Measurements from ENCODE around the gene ARHGEF16.

ARHGEF16 gene

GRCh38 chr1:3518756-3519155 is 64.3 kb downstream of the ARHGEF16 start:
- Histone ChIP-seq H3K9me3 (ENCODE audit: severe bottlenecking) (no peaks in the 10 kb centered on the region), H3K36me3 (ENCODE audit: low read depth) (no peaks in the 10 kb centered on the region), H3K27ac (ENCODE audit: poor library complexity, severe bottlenecking) (no peak overlapping the region), H3K4me3 (ENCODE audit: severe bottlenecking) (no peak overlapping the region), H3K4me1 (ENCODE audit: insufficient read depth, poor library complexity, severe bottlenecking) (no peaks in the 10 kb centered on the region), H3K27me3 (ENCODE audit: insufficient read depth, poor library complexity, severe bottlenecking) (no peaks in the 10 kb centered on the region)
- TF ChIP-seq, protein P1, sequence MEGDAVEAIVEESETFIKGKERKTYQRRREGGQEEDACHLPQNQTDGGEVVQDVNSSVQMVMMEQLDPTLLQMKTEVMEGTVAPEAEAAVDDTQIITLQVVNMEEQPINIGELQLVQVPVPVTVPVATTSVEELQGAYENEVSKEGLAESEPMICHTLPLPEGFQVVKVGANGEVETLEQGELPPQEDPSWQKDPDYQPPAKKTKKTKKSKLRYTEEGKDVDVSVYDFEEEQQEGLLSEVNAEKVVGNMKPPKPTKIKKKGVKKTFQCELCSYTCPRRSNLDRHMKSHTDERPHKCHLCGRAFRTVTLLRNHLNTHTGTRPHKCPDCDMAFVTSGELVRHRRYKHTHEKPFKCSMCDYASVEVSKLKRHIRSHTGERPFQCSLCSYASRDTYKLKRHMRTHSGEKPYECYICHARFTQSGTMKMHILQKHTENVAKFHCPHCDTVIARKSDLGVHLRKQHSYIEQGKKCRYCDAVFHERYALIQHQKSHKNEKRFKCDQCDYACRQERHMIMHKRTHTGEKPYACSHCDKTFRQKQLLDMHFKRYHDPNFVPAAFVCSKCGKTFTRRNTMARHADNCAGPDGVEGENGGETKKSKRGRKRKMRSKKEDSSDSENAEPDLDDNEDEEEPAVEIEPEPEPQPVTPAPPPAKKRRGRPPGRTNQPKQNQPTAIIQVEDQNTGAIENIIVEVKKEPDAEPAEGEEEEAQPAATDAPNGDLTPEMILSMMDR (IDR thresholded peaks at IDR 0.05; ENCODE audit: poor library complexity, severe bottlenecking), result no peak
- DNase-seq (ENCODE audit: low spot score) (no peak), ATAC-seq (ENCODE audit: low read depth) (no peak)

GRCh38 chr1:3519301-3519885 is 64.9 kb downstream of the ARHGEF16 start:
- H3K4me1 ChIP-seq (ENCODE audit: insufficient read depth, poor library complexity, severe bottlenecking), result no peaks in the 10 kb centered on the region
- H3K4me3 ChIP-seq (ENCODE audit: severe bottlenecking), result no peak overlapping the region
- ATAC-seq (ENCODE audit: low read depth) (no peak), DNase-seq (ENCODE audit: low spot score) (no peak)
- no peak overlapping the region for H3K27ac ChIP-seq (ENCODE audit: poor library complexity, severe bottlenecking)
- no peaks in the 10 kb centered on the region for H3K9me3 ChIP-seq (ENCODE audit: severe bottlenecking)
- no peaks in the 10 kb centered on the region for H3K27me3 ChIP-seq (ENCODE audit: insufficient read depth, poor library complexity, severe bottlenecking)
- TF ChIP-seq, protein P1 (IDR thresholded peaks at IDR 0.05; ENCODE audit: poor library complexity, severe bottlenecking), result no peak
- no peaks in the 10 kb centered on the region for H3K36me3 ChIP-seq (ENCODE audit: low read depth)

DNA sequence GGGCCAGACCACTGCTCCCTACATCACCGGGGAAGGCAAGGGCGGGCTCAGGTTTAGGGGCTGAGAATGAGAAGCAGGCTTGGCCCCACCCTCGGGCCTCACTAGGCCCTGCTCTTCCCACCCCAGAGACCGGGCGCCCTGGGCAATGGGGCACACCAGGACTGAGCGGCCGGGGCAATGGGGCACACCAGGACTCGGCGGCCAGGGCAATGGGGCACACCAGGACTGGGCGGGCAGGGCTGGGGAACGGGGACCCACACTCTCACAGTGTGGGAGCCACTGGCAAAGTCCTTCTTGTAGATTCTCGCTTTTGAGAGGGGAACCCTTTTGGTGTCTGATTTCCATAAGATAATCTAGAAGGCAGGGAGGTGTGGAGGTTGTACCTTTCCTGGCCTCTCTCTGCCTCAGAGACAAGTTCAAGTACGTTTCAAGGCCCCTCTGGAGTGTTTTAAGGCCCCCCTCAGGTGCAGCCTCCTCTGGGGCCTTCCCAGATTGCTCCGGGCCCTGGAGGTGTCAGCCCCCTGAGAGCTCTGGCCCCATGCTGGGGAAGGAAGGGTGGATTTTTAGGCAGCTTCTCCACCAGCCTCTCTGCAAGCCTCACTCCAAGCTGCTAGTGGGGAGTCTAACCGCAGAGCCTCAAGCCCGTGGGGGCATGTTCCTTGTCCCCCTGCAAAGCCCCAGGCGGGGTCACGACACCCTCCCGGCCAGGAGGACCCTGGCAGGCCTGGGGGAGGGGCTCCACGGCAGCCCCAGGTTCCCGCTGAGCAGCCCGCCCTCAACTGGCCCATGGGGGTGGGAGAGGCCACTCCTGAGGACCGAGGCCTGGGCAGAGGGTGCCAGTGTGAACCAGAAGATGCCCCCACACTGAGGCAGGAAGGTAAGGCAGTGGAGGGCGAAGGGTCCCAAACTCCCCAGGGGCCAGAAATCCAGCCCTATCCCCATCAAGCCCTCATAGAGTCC is 66.2 kb downstream of the ARHGEF16 start:
- no peak for DNase-seq (ENCODE audit: low spot score)
- TF ChIP-seq, protein P1 (IDR thresholded peaks at IDR 0.05; ENCODE audit: poor library complexity, severe bottlenecking), result no peak
- Histone ChIP-seq H3K9me3 (ENCODE audit: severe bottlenecking) (no peaks in the 10 kb centered on the region), H3K27ac (ENCODE audit: poor library complexity, severe bottlenecking) (no peak overlapping the region), H3K27me3 (ENCODE audit: insufficient read depth, poor library complexity, severe bottlenecking) (no peaks in the 10 kb centered on the region), H3K4me1 (ENCODE audit: insufficient read depth, poor library complexity, severe bottlenecking) (no peaks in the 10 kb centered on the region), H3K36me3 (ENCODE audit: low read depth) (no peaks in the 10 kb centered on the region), H3K4me3 (ENCODE audit: severe bottlenecking) (no peak overlapping the region)
- ATAC-seq (ENCODE audit: low read depth), result no peak

- no peaks in the 10 kb centered on the region for H3K36me3 ChIP-seq (ENCODE audit: low read depth)
- DNase-seq (ENCODE audit: low spot score), result no peak
- no peaks in the 10 kb centered on the region for H3K9me3 ChIP-seq (ENCODE audit: severe bottlenecking)
- H3K27me3 ChIP-seq (ENCODE audit: insufficient read depth, poor library complexity, severe bottlenecking), result no peaks in the 10 kb centered on the region
- TF ChIP-seq, protein P1 (IDR thresholded peaks at IDR 0.05; ENCODE audit: poor library complexity, severe bottlenecking), result no peak
- no peak overlapping the region for H3K27ac ChIP-seq (ENCODE audit: poor library complexity, severe bottlenecking)
- no peak for ATAC-seq (ENCODE audit: low read depth)
- H3K4me3 ChIP-seq (ENCODE audit: severe bottlenecking), result no peak overlapping the region
- no peaks in the 10 kb centered on the region for H3K4me1 ChIP-seq (ENCODE audit: insufficient read depth, poor library complexity, severe bottlenecking)
Observed at GRCh38 chr1:3521426-3521825, 67.0 kb downstream of the ARHGEF16 start.
